WTC11 (cell line): Measurements from ENCODE around the gene ZNF30. TPM values are rescaled to one million over a fixed set of nuclear protein-coding genes. Genes with fewer than 3 reads are reported as not detected.

Source experiments
- ATAC-seq: fragments of 200-7000 bp; cut with Tn5 transposase; 2 replicates; pipeline ENCODE4 v1.10.0; 2021; ENCODE audit warnings: mild to moderate bottlenecking, moderate library complexity
- CTCF ChIA-PET: fragments of 300-600 bp; sonication (Branson Sonifier 250); formaldehyde crosslinking; loops from one replicate; lab custom pipeline; 2021; ENCODE audit warnings: antibody characterized with exemption; lab: Charles Lee
- POLR2A ChIA-PET: fragments of 350-600 bp; sonication (Branson Sonifier 250); formaldehyde crosslinking; loops from one replicate; lab custom pipeline; 2021; ENCODE audit warnings: antibody characterized with exemption; lab: Charles Lee
- DNase-seq: peaks from one replicate; pipeline ENCODE4 v3.0.0; 2021; ENCODE audit warnings: low spot score
- H3K27ac Mint-ChIP-seq: 2 replicates; pipeline ENCODE4 v1.8.0; 2021; ENCODE audit warnings: mixed read lengths
- H3K27me3 Mint-ChIP-seq: 2 replicates; pipeline ENCODE4 v1.8.0; 2021; ENCODE audit warnings: low read depth, mild to moderate bottlenecking, moderate library complexity, mixed read lengths
- H3K36me3 Mint-ChIP-seq: 2 replicates; pipeline ENCODE4 v1.8.0; 2021; ENCODE audit warnings: mixed read lengths
- H3K4me1 Mint-ChIP-seq: 2 replicates; pipeline ENCODE4 v1.8.0; 2022; ENCODE audit warnings: mixed read lengths
- H3K4me3 Mint-ChIP-seq: 2 replicates; pipeline ENCODE4 v1.8.0; 2021; ENCODE audit warnings: mild to moderate bottlenecking, moderate library complexity, mixed read lengths
- H3K9me3 Mint-ChIP-seq: 2 replicates; pipeline ENCODE4 v1.8.0; 2021; ENCODE audit warnings: mixed read lengths
- AFF4 ChIP-seq: sonication (generic); formaldehyde crosslinking; IDR thresholded peaks from 2 replicates; pipeline ENCODE4 v1.8.1; 2023; ENCODE audit warnings: mild to moderate bottlenecking, missing genetic modification reagents, borderline replicate concordance
- ARID4B ChIP-seq: sonication (generic); formaldehyde crosslinking; IDR thresholded peaks from 2 replicates; pipeline ENCODE4 v1.8.0; 2023; ENCODE audit warnings: missing genetic modification reagents, mild to moderate bottlenecking, borderline replicate concordance
- FOXP4 ChIP-seq: sonication (generic); formaldehyde crosslinking; IDR thresholded peaks from 2 replicates; pipeline ENCODE4 v1.8.0; 2022; ENCODE audit warnings: mild to moderate bottlenecking, missing genetic modification reagents
- GABPB1 ChIP-seq: sonication (generic); formaldehyde crosslinking; IDR thresholded peaks from 2 replicates; pipeline ENCODE4 v1.8.1; 2023; ENCODE audit warnings: mild to moderate bottlenecking, missing genetic modification reagents
- NR1H2 ChIP-seq: sonication (generic); formaldehyde crosslinking; IDR thresholded peaks from 2 replicates; pipeline ENCODE4 v1.9.0; 2021; ENCODE audit warnings: mild to moderate bottlenecking, moderate library complexity, missing genetic modification reagents
- OVOL2 ChIP-seq: fragments of 250-450 bp; sonication (Bioruptor Pico); IDR thresholded peaks from 2 replicates; pipeline ENCODE4 v1.9.0; 2021; ENCODE audit warnings: mild to moderate bottlenecking, borderline replicate concordance
- SMAD4 ChIP-seq: sonication (generic); formaldehyde crosslinking; IDR thresholded peaks from 2 replicates; pipeline ENCODE4 v1.8.0; 2022; ENCODE audit warnings: mild to moderate bottlenecking, missing genetic modification reagents
- TCF7 ChIP-seq: sonication (generic); formaldehyde crosslinking; IDR thresholded peaks from 2 replicates; pipeline ENCODE4 v1.8.0; 2022; ENCODE audit warnings: mild to moderate bottlenecking, low read depth, missing genetic modification reagents, moderate library complexity
- USF1 ChIP-seq: sonication (generic); formaldehyde crosslinking; IDR thresholded peaks from 2 replicates; pipeline ENCODE4 v1.8.0; 2022; ENCODE audit warnings: mild to moderate bottlenecking, missing genetic modification reagents
- ZNF232 ChIP-seq: sonication (generic); formaldehyde crosslinking; IDR thresholded peaks from 2 replicates; pipeline ENCODE4 v1.8.0; 2022; ENCODE audit warnings: mild to moderate bottlenecking, missing genetic modification reagents
- ZNF263 ChIP-seq: sonication (generic); formaldehyde crosslinking; IDR thresholded peaks from 2 replicates; pipeline ENCODE4 v1.8.1; 2022; ENCODE audit warnings: low read depth, mild to moderate bottlenecking, moderate library complexity, missing genetic modification reagents
- ZNF317 ChIP-seq: sonication (generic); formaldehyde crosslinking; IDR thresholded peaks from 2 replicates; pipeline ENCODE4 v1.8.1; 2023; ENCODE audit warnings: low read depth, mild to moderate bottlenecking, moderate library complexity, missing genetic modification reagents, borderline replicate concordance
- ZNF423 ChIP-seq: fragments of 250-450 bp; sonication (Bioruptor Pico); IDR thresholded peaks from 2 replicates; pipeline ENCODE4 v2.1.2; 2022; ENCODE audit warnings: mild to moderate bottlenecking, moderate library complexity
- ZNF671 ChIP-seq: fragments of 250-450 bp; sonication (Bioruptor Pico); IDR thresholded peaks from 2 replicates; pipeline ENCODE4 v1.8.0; 2021; ENCODE audit warnings: mild to moderate bottlenecking
- total RNA-seq: library from RNA; stranded (reverse); gene quantifications from 3 replicates; pipeline ENCODE4 v1.2.3, GENCODE V29; 2021
- TF ChIP-seq, protein P1 (sequence below): sonication (generic); formaldehyde crosslinking; IDR thresholded peaks from 2 replicates; pipeline ENCODE4 v1.8.0; 2022; ENCODE audit warnings: mild to moderate bottlenecking, missing genetic modification reagents
- TF ChIP-seq, protein P2 (sequence below): sonication (generic); formaldehyde crosslinking; IDR thresholded peaks from 2 replicates; pipeline ENCODE4 v1.8.1; 2022; ENCODE audit warnings: low read depth, missing genetic modification reagents, borderline replicate concordance

Gene ZNF30
- total RNA-seq, 1 experiment from 2014 or later = 5.4 TPM

DNA sequence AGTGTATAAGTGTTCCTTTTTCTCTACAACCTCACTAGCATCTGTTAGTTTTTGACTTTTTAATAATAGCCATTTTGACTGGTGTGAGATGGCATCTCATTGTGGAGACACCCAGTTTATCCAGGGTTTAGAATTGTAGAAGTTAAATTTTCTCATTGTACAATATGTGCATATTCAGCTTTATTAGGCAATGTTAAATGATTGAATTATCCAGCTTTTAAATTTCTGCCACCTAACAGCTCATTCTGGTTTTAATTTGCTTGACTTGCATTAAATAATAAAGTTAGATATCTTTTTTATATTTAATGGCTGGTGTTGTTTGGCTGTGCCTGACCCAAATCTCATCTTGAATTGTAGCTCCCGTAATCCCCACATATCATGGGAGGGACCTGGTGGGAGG lies 46.7 kb upstream of the ZNF30 start:
- ATAC-seq (no peak), DNase-seq (no peak)
- CTCF ChIA-PET = no interaction called here
- Mint-ChIP-seq H3K4me3 (no peak overlapping the region), H3K36me3 (peaks cover 4% of the 10 kb centered on the region), H3K27ac (no peak overlapping the region), H3K4me1 (no peaks in the 10 kb centered on the region), H3K9me3 (peaks cover 14% of the 10 kb centered on the region), H3K27me3 (peaks cover 12% of the 10 kb centered on the region)
- POLR2A ChIA-PET = no interaction called here
- TF ChIP-seq ZNF317 (CRISPR knock-in tag) = no peak
- no peak for TF ChIP-seq ZNF671 (CRISPR knock-in tag)
- TF ChIP-seq, protein P1, sequence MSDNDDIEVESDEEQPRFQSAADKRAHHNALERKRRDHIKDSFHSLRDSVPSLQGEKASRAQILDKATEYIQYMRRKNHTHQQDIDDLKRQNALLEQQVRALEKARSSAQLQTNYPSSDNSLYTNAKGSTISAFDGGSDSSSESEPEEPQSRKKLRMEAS (CRISPR knock-in tag) = no peak
- no peak for TF ChIP-seq NR1H2
- TF ChIP-seq ZNF423 (CRISPR knock-in tag) = no peak
- no peak for TF ChIP-seq AFF4 (CRISPR knock-in tag)
- no peak for TF ChIP-seq TCF7
- TF ChIP-seq FOXP4 (CRISPR knock-in tag) = no peak
- TF ChIP-seq ZNF232 (CRISPR knock-in tag) = no peak
- no peak for TF ChIP-seq ARID4B (CRISPR knock-in tag)
- TF ChIP-seq USF1 = no peak
- no peak for TF ChIP-seq ZNF263
- no peak for TF ChIP-seq OVOL2

DNA sequence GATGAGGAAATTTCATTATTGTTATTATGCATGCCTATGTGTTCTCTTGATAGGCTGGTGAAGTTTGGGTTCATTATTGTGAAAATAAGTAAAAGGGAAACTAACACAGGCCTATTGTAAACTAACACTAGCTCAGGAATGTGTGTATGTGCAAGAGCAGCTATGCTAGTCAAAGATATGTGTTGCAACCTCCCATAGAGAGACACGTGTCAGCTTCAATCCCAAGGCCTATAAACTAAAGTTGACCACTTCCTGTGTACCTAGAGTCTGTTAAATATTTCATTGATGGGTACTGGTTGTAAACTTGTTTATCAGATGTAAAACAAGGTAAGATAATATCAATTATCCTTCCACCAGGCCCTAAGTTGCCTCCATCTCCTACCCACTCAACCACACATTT lies 44.7 kb upstream of the ZNF30 start:
- ATAC-seq (no peak), DNase-seq (no peak)
- no peaks in the 10 kb centered on the region for H3K4me1 Mint-ChIP-seq
- ChIA-PET CTCF (interaction anchor here (1.1 kb wide), 1 partner anchor 42 kb away, joined by 3 read pairs; no protein-coding TSS in a partner anchor), POLR2A (no interaction called here)
- H3K27ac Mint-ChIP-seq = no peak overlapping the region
- peaks cover 7% of the 10 kb centered on the region for H3K36me3 Mint-ChIP-seq
- peaks cover 11% of the 10 kb centered on the region for H3K27me3 Mint-ChIP-seq
- TF ChIP-seq GABPB1 (CRISPR knock-in tag) = 0 out of 2 replicates have a peak, but pooled peaks have one; percentile 21
- TF ChIP-seq SMAD4 (CRISPR knock-in tag) = no peak
- no peak for TF ChIP-seq ZNF317 (CRISPR knock-in tag)
- TF ChIP-seq, protein P2, sequence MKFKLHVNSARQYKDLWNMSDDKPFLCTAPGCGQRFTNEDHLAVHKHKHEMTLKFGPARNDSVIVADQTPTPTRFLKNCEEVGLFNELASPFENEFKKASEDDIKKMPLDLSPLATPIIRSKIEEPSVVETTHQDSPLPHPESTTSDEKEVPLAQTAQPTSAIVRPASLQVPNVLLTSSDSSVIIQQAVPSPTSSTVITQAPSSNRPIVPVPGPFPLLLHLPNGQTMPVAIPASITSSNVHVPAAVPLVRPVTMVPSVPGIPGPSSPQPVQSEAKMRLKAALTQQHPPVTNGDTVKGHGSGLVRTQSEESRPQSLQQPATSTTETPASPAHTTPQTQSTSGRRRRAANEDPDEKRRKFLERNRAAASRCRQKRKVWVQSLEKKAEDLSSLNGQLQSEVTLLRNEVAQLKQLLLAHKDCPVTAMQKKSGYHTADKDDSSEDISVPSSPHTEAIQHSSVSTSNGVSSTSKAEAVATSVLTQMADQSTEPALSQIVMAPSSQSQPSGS (CRISPR knock-in tag) = no peak
- TF ChIP-seq ZNF263 = no peak
- H3K9me3 Mint-ChIP-seq = peaks cover 28% of the 10 kb centered on the region
- H3K4me3 Mint-ChIP-seq = no peak overlapping the region
